GM18861 (cell line): ENCODE data around the gene TRIO.

Experiments used
- ATAC-seq: cut with Tn5 transposase; IDR thresholded peaks from one replicate; pipeline ENCODE4 v1.9.1; 2021; ENCODE audit not compliant: unreplicated experiment

The TRIO gene

DNA sequence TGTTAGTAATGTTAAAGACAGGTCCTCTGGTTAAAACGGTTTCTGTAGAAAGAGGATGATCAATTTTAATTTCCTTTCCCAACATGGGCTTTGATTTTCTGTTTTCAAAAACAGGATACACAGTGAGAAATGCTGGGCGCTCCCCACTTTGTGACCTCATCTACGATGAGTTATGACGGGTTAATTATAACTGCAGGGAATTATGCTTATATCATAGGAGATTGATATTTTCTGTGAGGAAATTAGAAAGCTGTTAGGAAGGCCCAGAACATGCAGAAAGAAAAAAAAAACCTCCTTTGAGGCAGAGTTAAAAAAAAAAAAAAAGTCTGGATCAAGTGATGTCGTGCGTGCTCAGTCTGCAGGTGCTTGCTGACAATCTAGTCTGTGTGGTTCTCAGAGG lies 261.6 kb downstream of the TRIO start:
- ATAC-seq, result no peak

DNA sequence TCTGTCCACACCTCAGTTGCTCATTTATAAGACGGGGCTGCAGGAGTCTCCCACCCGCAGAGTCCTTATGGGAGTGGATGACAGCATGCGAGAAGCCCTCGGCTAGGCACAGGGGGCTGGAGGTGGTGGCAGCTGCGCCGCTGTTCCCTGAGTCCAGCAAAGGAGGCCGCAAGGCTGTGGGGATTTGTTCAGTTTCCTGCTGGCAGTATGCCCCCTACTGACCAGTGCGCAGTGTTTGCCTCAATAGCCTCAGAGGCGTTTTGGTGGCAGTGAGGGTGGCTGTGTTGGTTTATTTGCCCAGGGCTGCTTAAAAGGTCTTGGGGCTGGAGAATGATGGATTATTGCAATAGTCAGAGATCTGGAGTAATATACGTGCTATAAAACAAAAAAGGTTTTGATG lies 262.1 kb downstream of the TRIO start:
- ATAC-seq, result no peak

DNA sequence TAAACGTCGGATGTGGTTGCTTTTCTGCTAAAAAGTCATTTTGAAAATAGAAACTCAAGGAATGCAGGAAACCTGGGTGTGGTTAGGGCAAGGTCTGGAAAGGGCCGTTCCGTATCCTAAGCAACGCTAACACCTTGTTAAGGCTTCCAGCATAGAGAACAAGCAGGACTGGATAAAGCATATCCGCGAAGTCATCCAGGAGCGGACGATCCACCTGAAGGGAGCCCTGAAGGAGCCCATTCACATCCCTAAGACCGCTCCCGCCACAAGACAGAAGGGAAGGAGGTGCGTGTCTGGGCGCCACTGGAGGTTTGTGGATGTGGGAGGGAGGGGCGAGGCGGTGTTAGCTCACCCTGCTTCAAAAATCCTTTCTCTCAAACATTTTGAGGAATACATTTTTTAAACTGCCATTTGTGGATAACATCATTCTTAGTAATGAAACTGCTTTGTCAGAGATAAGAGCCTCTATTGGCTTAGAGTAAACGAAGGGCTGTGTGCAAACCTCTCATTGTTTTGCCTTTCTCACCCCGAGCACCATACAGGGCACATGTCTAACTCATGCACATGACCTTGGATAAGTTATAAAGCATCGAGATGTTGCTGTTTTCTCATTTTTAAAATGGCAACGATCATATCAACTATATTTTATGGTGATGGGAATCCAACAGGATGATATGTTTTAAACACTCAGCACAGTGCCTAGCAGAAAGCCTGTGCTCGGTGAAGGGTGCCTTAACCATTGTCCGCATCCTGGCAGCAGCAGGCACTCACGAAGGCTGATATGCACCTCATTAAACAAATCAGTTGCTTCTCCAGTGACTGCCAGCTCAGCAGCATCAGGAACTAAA lies 262.8 kb downstream of the TRIO start:
- ATAC-seq, result no peak

DNA sequence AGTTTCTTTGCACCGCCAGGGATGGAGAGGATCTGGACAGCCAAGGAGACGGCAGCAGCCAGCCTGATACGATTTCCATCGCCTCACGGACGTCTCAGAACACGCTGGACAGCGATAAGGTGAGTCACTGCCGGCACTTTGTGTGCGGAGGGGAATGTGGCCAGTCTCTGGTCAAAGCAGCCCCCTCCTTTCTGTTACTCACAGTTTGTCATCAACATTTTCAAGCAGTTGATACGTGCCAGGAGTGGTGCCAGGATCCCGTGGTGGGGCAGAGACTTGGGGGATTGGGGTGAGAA lies 263.4 kb downstream of the TRIO start:
- ATAC-seq, result no peak

DNA sequence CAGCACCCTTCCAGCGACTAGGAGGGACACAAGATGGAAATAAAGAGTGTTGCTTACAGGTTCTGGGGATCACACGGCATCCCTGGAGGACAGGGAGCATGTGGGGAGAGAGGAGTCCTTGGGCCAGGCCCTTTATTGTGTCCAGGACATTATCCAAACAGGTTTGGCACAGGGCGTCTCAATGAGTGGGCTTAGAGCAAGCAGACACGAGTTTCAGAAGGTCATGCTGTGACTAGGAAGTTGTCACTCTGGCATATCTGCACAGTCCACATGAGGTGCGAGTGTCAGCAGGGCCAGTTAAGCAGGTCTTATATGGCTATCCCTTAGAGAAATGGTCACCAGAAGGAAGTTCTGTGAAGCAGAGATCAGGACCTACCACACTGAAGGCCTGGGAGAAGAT lies 263.9 kb downstream of the TRIO start:
- no peak for ATAC-seq

DNA sequence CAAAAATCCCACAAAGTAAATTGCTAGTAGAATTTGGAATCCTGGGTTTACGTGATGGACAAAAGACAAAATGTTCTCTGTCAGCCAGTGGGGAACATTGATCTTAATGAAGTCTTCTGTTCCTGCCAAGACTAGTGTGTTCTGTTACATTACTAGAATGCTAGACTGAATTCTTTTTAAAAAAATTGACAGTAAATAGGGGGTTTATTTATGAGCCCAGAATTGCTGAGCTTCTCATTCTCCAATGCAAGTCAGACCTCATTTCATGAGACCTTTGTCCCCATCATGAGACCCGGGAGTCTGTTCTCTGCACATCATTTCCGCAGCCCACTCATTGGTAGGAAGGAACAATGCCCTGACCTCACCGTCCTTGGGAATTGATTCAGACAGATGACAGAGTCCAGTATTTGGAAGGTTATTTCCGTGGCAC lies 264.6 kb downstream of the TRIO start:
- no peak for ATAC-seq

DNA sequence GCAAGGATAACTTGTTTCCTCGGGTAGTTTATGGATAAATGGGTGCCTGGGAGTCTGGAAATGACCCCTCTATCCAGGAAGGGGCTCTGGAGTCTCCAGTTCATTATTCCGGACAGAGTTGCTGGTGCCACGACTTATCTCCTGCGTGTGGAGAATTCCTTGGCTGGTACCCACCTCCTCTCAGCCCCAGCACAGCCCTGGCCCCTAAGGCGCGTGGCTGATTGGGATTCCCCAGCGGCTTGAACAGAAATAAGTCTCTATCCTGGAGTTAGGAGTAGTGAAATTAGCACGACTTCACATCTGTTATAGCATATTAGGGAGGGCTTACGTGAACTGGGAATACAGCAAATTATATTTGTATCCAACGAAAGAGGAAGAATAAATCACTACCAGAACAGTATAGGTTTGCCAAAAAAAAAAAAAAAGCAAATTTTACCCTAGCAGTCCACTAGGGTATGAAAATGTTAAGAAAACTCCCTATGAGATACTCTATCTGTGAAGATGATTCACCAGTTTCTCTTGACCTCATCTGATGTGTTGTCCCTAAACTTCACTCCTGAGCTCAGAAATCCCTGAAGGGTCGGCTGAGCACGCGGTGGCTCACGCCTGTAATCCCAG lies 265.9 kb downstream of the TRIO start:
- ATAC-seq, result no peak

DNA sequence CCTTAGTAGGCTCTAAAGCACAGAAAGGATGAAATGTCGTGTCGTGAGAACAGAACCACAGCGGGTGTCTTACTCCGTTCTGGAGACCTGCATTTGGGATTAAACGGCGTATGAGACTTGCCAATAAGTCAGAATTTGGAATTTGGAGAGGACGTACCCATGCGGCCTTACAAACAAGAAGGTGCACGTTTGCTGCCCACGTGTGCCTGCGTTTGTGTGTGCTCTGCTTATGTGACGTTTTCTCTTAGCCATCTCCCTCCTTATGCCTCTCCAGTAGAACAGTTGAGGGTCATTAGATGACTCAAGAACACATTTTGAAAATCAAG lies 266.9 kb downstream of the TRIO start:
- ATAC-seq, result no peak

DNA sequence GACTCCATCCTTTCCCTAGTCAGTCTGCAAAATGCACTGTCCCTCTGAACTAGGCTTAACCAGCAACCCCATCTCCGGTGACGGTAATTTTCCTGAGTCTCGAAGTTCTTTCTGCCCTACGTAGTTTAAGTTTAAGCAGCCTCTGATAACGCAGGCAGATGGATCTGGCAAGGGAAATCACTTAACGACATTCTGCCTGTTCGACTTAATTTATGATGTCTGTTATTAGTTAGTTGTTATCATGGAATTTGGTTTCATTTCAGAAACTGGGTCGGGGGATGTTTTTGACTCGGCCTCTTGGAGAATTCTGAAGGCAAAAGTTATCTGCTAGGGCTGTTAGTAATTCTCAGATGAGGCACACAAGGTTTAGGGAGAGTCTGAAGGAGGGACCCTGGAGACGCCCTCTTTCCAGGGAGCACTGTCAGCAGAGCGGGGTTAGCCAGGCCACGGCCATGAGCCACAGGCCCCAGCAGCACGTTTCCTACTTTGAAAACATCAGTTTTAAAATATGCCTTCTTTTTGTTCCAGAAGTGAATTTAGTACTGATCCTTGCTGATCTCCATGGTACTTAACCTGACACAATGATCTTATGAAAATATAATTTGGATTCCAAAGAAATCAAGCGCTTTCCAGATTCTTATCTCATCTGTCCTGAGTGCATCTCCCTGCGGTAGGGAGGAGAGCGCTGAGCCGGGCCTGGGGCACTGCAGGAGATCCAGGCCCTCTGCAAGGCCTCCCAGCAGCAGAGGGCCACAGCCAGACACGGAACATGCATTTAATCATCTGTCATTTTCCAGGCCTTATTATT lies 267.5 kb downstream of the TRIO start:
- no peak for ATAC-seq

DNA sequence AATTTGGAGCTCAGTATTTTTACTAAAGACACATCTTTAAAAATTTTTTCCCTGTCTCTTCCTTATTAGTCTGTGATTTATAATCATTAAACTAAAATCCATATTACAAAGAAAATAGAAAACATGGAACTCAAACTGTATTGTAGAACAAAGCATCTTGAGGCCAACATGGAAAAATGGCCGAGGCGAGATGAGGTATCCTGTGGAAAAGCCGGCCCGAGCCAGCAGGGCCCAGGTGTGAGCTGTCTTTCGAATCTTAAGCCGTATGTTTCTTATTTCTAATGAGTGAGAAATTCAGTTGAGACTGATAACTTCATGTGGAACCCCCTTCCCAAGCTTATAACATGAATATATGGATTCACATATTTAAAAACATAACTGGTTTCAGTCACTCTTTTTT lies 268.1 kb downstream of the TRIO start:
- ATAC-seq, result no peak

DNA sequence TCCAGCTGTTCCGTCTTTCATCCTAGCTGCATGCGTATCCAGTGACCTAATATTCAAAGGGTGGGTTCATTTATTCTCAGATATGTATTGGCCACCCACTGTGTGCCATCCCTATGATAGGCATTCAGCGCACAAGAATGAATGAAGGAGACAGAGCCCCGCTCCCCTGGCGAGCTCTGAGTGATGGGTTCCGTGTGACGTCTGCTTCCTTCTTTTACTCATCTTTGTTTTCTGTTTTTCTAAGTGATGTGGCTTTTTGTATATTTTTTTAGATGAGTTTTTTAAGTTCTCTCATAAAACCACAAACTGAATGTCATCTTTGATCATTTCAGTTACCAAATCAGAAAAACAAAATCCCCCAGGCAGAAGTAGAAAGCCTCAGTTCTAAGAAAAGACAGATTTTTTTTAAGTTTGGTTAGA lies 270.2 kb downstream of the TRIO start:
- no peak for ATAC-seq

DNA sequence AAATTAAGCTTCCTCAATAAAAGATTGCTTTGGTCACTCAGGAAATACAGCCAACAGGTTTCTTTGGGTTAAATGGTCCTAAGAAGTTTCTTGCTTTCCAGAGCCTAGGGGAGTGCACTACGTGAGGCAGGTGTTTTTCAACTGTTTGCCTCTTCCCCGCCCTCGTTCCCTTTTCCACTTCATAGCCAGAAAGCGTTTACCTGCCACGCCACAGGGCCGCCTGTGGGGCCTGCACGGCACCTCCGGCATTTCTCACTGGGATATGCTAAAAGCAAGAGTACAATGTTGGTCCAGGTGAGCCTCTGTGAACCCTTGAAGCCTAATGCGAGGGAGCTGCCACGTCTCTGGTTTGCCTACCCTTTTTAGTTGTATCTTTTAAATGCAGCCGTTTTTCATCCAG lies 270.9 kb downstream of the TRIO start:
- ATAC-seq, result no peak

DNA sequence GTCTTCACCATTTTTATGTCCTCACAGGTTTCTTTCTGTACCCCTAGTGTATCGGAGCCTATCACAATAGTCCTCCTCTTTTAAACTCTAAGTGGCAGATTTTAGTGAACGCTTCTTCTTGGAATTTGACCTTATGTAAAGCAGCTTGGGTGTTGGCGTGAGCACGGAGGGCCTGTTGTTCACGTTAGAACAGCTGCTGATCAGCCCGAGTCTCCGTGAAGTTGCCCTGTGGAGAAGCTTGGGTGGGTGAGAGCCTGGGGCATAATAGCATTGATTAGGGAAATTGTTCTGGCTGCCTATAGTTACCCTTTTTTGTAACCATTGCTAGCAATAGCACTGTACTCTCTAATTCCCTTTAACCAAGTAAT lies 271.5 kb downstream of the TRIO start:
- ATAC-seq, result no peak

DNA sequence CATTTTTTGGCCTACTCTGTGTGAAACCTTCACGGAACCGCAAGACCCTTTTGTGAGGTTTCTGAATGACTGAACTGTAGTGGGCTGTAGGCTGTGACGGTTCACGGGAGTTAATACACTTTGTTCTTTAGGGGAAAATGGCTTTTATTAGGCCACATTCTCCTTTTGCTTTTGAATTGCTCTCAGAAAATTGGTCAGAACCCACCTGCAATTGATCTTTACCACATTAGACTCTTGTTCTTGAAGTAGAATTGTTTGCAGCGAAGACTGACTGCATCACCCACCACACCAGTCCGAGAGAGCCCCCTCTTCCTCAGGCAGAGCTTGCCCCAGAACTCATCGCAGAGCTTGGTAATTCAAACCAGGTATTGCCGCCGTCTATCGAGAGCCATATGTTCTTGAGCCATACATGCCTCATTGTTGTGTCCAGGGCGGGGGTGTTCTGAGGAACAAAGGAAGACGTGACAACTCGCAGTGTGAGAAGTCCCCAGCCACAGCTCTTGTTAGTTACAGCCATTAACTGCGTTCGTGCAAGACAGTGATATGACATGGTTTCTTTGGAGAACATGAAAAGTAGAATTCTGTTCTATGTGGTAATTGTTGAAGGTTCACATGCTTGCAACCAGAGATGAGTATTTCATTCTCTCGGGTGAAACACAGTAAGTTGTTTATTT lies 272.0 kb downstream of the TRIO start:
- ATAC-seq, result peak; percentile 87

DNA sequence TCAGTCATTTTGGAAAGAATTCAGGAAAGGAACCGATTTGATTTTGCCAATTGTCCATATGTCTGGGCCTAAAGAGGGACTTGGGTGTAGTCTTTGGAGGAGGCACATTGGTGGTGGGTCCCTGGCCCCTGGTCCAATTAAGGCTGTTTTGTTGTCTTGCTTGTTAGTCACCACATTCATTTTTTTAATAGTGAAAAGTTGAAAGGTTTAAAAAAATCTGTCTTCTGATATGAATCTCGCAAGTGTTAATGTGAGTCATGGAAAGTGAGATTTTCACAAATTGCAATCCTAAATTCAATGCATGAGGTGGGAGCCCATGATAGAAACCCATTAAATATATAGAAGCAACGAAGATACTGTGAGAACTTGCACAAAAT lies 272.5 kb downstream of the TRIO start:
- no peak for ATAC-seq

DNA sequence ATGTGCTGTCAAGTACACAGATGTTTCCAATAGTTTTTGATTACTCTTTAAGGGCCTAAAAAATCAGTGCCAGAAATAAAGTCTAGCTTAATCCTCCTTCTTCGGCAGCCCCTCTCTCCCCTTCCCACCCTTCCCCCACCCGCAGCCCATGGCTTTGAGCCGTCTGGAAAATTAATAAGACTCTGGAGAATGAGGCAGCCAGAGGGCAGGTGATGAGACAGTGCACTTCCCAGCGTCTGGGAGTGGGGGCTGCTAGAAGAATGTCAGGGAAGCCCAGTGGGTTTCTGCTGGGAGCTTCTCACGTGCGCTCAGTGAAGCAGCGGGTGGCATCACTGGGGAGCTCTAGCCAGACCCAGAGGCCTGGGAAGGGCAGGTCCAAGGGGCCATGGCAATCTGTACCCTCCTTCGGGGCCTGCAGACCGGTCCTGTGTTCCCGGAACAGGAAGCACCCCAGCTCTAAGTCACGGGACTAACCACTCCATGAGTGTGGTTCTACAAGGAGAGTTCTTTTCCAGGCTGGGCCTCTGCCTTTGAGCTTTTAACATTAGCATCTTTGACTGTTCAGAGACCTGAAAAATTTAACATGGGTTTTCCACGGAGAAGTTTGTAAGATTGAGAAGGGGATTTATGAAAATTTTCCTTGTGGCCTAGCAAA lies 273.6 kb downstream of the TRIO start:
- no peak for ATAC-seq

DNA sequence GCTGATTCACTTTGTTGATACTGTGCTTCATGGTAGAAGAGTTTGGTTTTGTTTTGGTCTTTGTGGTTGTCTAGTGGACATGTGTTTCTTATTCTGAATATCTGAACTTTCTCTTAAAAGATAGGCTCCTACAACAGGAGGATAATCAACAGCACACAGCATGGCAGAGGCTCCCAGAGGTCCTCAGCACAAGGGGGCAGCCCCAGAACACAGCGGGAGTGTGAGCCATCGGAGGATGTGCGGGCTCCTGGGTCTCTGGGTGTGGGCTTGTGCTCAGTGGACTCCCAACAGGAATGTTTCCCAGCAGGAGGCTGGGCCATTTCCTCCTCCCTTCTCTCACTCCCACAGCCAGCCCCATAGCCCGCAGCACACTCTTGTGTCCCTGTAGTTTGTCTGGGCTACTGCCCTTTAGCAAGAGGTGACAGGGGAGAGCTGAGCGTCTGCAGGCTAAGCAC lies 274.2 kb downstream of the TRIO start:
- no peak for ATAC-seq

DNA sequence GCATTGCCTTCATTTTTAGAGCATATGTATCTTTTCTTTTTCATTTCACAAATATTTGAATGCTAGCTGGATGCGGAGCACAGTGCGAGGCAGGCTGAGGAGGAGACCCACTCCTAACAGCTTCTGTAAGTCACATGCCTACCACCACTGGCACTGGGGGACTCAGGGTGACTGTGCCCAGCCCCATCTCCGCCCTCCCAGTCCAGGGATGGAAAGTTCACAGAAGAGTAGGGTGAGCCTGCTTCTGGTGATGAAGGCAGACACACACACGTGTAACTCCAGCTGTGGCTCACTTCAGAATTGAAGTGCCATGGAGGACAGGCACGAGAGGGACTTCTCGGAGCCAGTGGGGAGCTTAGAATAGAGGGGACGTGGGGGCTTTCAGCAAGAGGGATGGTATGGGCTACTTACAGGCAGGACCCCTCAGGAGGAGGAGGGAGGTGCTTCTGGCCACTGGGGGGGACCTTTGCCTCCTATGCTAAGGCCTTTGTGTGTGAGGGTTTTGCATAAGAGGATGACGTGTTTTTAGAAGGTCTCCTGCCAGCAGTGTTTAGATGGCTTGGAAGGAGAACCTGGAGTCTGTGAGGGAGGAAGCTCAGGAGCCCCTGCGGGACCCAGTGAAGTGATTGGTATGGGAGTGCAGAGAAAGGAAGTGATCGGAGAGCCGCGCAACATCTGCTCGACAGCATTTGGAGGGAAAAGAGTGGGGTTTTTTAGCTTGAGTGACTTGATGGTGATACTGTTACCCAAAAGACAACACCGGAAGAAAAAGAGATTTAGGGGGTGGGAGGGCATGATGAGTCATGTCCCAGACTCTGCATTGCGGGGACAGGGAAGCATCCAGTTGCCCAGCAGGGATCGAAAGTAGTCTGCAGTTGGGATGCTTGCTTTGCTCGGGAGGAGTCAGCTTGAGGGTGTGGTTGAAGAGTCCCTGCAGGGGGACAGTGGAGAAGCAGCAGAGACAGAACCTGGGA lies 274.9 kb downstream of the TRIO start:
- no peak for ATAC-seq

DNA sequence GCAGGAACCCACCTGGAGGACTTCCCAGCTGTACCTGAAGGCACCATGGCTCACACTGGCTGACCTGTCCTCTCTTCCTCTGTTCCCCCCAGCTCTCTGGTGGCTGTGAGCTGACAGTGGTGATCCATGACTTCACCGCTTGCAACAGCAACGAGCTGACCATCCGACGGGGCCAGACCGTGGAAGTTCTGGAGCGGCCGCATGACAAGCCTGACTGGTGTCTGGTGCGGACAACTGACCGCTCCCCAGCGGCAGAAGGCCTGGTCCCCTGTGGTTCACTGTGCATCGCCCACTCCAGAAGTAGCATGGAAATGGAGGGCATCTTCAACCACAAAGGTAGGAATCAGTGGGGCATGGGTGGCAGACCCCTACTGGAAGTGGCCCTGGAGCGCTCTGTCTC lies 276.5 kb downstream of the TRIO start:
- no peak for ATAC-seq
